Measurements from ENCODE around the gene MPO.

Gene MPO

GRCh38 chr17:58308173-58308984, 27.6 kb upstream of the MPO start:
- no peak overlapping the region for H3K27ac ChIP-seq

GRCh38 chr17:58307468-58308172, 26.9 kb upstream of the MPO start:
- no peak for DNase-seq (ENCODE audit: low read depth, low spot score)
- H3K27ac ChIP-seq: no peak overlapping the region

More at GRCh38 chr17:58308173-58308984, 27.6 kb upstream of the MPO start:
- no peak for DNase-seq (ENCODE audit: low read depth, low spot score)

GRCh38 chr17:58306131-58306951, 25.6 kb upstream of the MPO start:
- no peak for DNase-seq (ENCODE audit: low read depth, low spot score)

GRCh38 chr17:58305626-58306025, 24.9 kb upstream of the MPO start:
- H3K27ac ChIP-seq: no peak overlapping the region
- no peak for DNase-seq (ENCODE audit: low read depth, low spot score)

More at GRCh38 chr17:58306131-58306951, 25.6 kb upstream of the MPO start:
- no peak overlapping the region for H3K27ac ChIP-seq

- no peak overlapping the region for H3K27ac ChIP-seq
- DNase-seq (ENCODE audit: low read depth, low spot score): no peak
Measured at GRCh38 chr17:58304750-58305486, 24.2 kb upstream of the MPO start.

- no peak for DNase-seq (ENCODE audit: low read depth, low spot score)
- H3K27ac ChIP-seq: no peak overlapping the region
Measured at GRCh38 chr17:58303971-58304749, 23.4 kb upstream of the MPO start.

GRCh38 chr17:58302919-58303585, 22.3 kb upstream of the MPO start:
- DNase-seq (ENCODE audit: low read depth, low spot score): no peak
- H3K27ac ChIP-seq: no peak overlapping the region

GRCh38 chr17:58302171-58302918, 21.6 kb upstream of the MPO start:
- no peak overlapping the region for H3K27ac ChIP-seq
- DNase-seq (ENCODE audit: low read depth, low spot score): no peak

GRCh38 chr17:58301504-58302150, 20.9 kb upstream of the MPO start:
- no peak overlapping the region for H3K27ac ChIP-seq
- no peak for DNase-seq (ENCODE audit: low read depth, low spot score)

GRCh38 chr17:58300336-58300735, 19.6 kb upstream of the MPO start:
- no peak overlapping the region for H3K27ac ChIP-seq
- DNase-seq (ENCODE audit: low read depth, low spot score): no peak

GRCh38 chr17:58294034-58294433, 13.3 kb upstream of the MPO start:
- no peak overlapping the region for H3K27ac ChIP-seq
- no peak for DNase-seq (ENCODE audit: low read depth, low spot score)

- no peak for DNase-seq (ENCODE audit: low read depth, low spot score)
Measured at GRCh38 chr17:58291246-58291645, 10.5 kb upstream of the MPO start.

GRCh38 chr17:58289869-58290268, 9.1 kb upstream of the MPO start:
- DNase-seq (ENCODE audit: low read depth, low spot score): no peak
- no peak overlapping the region for H3K27ac ChIP-seq

More at GRCh38 chr17:58291246-58291645, 10.5 kb upstream of the MPO start:
- no peak overlapping the region for H3K27ac ChIP-seq

- H3K27ac ChIP-seq: no peak overlapping the region
- no peak for DNase-seq (ENCODE audit: low read depth, low spot score)
Measured at GRCh38 chr17:58285422-58285810, 4.7 kb upstream of the MPO start.

- no peak overlapping the region for H3K27ac ChIP-seq
- no peak for DNase-seq (ENCODE audit: low read depth, low spot score)
Measured at GRCh38 chr17:58284613-58285421, 4.1 kb upstream of the MPO start.

GRCh38 chr17:58283674-58284612, 3.2 kb upstream of the MPO start:
- no peak overlapping the region for H3K27ac ChIP-seq
- no peak for DNase-seq (ENCODE audit: low read depth, low spot score)
